ENCODE results near the gene APOL1.
"Not testable (repeated sequence)": the region's sequence is repeated elsewhere in the genome, so short reads cannot be mapped to it uniquely, and the experiment has no call there.

Gene APOL1

DNA sequence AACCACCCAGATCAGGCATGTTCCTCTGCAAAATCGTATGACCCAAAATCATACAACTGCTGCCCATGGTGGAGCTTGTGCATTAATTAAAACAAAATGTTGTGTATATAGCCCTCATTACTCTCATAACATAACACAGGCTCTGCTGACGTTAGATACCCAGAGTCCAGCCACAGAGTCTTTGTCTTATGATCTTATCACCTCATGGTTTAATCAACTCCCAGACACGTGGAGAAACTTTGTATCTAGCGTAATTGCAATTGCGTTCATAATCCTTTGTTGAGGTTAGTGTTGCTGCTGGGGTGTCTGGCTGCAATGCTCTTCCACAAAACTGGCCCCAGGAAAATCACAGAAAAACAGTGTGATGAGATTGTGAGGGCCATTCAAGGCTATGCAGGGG is 5.0 kb upstream of the APOL1 start:
- no peak for DNase-seq

DNA sequence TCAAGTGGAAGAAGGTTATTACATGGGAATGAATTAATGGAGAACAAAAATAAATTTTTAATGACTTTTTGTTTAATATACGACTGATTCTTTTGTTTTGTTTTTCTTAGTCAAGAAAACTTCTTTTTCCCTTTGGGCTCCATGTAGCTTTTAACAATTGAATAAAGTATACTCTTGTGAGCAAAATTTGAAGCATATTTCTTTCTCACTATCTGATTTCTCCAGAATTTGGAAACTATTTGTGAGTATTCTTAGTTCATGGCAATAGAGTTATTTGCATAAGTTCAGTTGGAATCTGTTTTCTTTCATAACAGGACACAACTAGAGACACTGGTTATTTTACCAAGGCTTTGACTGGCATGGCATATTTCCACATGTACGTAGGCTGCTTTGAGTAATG is 3.8 kb upstream of the APOL1 start:
- no peak for DNase-seq

DNA sequence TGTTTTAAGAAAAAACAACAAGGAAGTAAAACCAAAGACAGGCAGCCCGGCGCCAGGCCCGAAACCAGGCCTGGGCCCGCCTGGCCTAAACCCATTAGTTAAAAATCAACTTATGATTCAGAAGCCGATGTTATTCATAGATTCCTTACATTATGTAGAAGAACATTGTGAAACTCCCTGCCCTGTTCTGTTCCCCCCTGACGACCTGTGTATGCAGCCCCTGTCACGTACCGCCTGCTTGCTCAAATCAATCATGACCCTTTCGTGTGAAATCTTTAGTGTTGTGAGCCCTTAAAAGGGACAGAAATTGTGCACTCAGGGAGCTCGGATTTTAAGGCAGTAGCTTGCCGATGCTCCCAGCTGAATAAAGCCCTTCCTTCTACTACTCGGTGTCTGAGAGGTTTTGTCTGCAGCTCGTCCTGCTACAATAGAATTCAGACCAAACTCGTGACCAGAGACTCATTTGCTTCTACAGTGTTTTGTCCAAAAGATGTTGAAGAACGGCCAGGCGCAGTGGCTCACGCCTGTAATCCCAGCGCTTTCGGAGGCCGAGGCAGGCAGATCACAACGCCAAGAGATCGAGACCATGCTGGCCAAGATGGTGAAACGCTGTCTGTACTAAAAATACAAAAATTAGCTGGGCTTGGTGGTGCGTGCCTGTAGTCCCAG is 2.5 kb upstream of the APOL1 start:
- DNase-seq = not testable (repeated sequence)

DNA sequence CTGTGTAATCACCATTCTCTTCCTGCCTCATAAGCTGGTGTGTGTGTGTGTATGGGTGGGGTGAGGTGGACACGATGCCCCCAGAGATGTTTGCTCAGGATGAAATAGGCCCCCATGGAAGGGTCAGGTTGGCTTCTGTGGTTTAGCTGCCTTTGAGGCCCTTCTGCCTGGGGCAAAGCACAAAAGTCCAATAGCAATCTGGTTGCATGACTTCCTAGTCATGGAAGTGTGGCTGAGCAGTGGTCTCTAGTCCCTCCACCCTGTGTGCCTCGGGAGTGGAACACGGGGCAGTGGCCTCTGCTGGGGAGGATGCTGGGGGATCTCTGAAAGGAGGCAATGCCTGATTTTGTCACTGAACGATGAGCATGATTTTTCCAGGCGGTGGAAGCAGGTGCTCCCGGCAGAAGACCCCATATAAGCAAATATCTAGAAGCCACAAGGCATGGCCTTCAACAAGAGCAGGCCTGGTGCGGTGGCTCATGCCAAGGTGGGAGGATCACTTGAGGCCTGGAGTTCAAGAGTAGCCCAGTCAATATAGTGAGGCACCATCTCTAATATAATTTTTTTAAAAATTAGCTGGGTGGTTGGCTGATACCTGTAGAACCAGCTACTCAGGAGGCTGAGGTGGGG is 839 bp upstream of the APOL1 start:
- not testable (repeated sequence) for DNase-seq

DNA sequence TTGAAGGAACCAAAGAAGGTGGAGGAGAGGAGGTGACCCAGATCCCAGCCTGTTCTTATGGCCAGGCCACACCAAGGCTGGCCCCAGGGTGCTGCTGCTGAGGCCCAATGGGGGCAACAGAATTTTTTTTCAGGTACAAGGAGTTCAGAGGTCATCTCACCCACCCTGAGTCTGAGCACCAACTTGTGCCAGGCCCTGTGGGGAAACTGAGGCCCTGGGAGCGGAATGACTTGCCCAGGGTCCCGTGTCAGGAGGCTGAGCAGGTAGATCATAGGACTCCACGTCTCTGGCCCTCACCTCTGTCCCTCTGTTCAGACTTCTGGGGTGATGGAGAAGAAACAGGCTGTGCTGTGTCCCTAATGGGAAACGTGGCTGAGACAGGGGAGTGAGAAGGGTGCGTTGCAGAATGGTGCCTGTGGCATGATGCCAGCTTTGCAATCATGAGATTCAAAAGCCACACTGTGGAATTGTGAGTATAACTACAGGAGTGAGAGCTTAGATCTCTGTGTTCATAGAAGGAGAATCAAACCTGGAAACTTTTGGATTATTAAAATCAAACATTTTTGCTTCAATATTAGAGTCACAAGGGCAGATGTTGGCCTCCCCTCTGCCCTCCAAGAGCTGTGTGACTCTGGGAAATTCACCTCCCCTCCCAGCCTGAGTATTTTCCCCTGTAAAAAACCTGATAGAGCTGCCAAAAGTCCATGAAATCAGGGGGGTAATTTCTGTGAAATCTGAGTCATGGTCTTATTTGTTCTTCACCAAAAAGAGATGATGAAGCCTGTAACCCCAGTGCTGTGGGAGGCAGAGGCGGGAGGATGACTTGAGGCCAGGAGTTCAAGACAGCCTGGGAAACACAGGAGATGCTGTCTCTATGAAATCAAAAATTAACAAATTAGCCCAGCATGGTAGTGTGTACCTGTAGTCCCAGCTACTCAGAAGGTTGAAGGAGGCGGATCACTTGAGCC is 874 bp downstream of the APOL1 start:
- DNase-seq = no peak

DNA sequence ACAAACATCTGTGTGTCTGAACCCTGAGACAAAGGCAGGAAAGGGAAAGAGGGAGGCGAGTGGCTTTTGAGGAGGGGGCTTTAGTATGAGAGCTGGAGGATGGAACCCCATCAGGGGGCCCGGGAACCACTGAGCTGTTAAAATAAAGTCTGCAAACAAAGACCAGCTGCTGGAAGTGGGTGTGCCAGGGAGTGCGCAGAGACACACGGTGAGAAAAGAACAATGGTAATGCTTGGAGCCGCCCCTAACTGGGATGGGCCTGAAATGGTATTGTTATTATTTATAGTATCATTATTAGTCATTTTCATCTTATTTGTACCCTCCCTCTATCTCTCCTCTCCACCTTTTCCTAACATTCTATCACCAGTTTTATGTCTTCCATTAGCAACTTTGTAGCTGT is 2.6 kb downstream of the APOL1 start:
- not testable (repeated sequence) for DNase-seq

DNA sequence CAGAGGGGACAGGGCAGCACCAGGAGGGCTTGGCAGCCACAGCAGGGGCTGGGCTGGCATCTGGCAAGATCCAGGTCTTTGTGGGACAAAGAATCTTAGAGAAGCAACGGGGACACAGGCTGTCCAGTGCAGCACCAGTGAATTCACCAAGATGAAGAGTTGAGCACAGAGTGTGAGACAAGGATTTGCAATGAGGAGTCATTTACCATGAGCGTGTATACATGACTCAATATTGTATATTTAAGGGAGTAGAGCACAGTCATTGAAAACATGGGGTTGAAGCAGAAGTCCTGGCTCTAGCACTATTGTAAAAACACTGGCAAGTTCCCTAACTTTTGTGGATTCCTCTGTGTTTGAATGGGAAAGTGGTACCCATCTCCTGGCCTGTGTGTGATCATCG is 3.5 kb downstream of the APOL1 start:
- no peak for DNase-seq

DNA sequence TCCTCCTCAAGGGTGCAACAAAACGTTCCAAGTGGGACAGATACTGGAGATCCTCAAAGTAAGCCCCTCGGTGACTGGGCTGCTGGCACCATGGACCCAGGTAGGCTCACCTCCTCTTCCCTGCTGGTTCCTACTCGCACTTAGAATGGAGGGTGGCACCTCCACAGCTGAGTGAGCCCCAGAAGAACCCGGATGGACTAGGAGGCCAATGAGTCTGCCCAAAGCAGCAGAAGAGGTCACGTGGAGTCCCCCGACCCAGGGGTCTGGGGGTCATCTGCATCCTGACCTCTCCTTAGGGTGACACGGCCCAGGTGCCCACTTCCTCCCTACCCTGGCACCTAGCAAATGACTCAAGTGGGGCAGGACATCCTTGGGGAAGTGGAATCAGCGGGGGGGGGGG is 4.4 kb downstream of the APOL1 start:
- no peak for DNase-seq

DNA sequence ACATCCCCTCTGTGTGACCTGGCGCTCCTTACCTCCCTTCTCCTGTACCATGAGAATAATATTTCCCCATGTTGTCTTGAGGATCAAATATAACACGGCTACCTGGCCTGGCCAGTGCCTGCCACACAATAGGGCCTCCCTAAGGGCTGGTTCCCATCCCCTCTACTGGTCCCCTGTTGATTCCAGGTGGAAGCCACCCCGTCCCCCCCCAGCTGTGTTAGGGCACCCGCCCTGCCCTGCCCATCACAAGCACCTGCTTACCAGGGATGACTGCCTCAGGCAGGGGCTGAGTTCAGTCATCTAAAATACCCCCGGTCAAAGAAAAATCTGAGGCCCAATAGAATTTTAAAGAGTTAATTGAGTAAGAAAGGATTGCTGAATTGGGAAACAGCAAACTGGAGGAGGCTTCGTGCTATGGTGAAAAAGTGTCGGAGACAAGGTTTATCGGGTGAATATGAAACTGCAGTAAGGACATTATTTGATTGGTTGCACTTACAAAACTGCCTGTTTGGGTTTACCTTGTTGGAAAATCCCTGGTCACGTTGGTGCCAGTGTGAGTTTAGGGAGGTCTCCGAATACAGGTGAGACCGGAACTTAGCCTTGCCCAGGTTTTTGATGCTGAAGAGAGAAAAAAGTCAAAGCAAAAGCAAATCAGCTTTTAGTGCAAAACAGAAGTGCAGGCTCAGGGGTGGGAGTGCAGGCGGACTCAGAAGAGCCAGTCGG is 5.2 kb downstream of the APOL1 start:
- no peak for DNase-seq

DNA sequence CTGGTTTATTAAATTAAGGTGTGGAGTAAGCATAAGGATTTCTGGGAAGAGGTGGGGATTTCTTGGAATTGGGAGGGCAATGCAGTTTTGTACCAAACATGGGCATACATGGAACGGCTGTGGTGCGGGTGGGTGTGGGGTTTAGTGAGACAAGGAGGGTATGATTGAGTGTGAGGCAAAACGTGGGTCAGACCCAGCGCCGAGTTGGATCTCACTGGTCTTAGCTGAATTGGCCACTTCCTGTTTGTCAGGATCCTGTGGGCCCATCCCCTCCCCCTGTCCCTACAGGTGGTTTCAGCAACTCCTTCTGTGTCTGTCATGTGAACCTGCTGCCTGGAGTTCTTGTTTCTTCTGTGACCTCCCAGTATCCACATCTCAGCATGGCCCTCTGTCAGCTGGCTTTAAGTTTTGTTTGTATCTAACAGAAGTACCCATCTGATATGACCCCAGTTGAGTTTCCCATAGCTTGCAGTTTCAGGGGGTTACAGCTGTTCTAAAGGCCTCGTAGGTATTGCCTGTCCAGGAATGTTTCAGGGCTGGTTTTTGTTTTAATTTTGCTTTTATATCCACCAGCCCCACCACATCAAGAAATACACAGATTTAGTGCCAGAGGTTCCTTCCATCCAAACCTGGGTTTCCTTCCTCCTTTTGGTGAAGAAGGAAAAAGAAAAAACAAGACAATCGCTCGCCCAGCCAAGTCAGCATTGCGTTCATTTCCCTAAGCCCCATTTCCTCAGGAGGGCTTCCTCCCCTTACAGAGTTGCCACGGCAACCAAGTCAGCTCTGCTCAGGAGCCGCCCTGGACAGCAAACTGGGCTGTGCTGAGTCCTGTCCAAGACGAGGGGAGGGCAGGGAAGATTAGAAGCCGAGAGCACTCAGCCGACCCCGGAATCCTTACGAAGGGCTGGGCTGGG is 6.0 kb downstream of the APOL1 start:
- DNase-seq = no peak

DNA sequence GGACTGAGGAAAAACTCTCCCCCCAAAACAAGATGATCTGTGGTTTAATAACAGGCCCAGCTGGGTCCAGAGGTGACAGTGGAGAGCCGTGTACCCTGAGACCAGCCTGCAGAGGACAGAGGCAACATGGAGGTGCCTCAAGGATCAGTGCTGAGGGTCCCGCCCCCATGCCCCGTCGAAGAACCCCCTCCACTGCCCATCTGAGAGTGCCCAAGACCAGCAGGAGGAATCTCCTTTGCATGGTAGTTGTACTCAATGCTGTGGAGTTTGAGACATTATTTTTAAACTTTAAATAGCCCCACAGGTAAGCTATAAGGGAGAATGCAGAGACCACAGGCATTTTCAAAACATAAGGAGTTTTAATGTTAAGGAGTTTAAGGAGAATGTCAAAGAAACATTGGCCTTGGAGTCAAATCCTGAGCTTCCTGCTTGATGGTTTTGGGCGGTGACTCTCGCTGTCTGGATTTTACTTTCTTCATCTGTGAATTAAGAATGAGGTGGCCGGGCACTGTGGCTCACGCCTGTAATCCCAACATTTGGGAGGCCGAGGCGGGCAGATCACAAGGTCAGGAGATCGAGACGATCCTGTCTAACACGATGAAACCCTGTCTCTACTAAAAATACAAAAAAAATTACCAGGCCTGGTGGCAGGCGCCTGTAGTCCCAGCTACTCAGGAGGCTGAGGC is 6.8 kb downstream of the APOL1 start:
- DNase-seq = no peak

DNA sequence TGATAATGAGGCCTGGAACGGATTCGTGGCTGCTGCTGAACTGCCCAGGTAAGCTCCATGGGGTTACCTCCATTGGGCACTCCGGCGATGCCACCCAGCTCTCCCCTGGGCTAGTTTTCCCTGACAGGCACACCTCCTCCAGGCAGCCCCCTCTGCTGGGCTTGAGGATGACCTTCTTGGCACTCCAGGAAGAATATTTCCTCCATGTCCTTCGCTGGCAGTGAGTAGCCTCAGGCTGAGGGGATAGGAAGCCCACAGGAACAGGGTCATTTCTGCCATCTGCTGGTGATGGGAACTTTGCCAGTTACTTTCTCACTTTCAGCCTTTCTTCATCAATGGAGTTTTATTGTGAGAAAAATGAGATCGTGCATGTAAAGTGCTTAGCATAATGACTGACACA is 8.7 kb downstream of the APOL1 start:
- DNase-seq = not testable (repeated sequence)

DNA sequence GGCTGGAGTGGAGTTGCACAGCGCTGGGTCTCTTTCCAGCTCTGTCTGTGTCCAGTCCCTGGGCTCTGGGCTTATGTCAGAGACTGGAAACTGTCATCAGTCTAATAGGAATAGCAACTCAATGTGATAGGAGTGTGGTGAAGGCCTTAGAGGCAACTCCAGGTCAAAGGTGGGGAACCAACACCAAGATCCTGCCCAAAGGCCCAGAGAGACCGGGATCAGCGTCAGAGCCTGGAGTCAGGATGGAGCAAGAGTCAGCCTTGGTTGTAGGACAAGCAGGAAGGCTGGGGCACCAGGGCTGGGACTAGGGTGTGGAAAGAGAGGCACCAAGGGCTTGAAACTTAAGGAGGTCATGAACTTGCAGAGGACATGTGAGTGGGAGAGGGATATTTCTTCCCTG is 9.4 kb downstream of the APOL1 start:
- DNase-seq = not testable (repeated sequence)

DNA sequence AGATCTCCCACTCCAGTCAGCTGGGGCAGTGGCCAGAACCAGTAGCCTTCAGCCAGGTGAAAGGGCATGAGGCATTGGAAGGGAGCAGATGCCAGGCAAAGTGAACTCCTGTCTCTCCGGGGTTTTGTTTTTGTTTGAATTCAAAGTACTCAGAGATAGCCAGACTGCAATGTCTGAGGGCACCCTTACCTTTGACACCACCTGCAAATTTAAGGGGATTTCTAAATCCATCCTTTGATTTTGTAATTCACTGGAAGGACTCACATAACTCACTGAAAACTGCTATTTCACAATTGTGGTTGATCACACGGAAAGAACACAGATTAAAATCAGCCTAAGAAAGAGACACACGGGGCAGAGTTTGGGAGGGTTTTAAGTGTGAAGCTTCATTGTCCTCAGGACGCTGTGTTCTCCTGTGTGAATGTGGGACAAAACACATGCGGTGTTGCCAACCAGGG is 10.3 kb downstream of the APOL1 start:
- not testable (repeated sequence) for DNase-seq

DNA sequence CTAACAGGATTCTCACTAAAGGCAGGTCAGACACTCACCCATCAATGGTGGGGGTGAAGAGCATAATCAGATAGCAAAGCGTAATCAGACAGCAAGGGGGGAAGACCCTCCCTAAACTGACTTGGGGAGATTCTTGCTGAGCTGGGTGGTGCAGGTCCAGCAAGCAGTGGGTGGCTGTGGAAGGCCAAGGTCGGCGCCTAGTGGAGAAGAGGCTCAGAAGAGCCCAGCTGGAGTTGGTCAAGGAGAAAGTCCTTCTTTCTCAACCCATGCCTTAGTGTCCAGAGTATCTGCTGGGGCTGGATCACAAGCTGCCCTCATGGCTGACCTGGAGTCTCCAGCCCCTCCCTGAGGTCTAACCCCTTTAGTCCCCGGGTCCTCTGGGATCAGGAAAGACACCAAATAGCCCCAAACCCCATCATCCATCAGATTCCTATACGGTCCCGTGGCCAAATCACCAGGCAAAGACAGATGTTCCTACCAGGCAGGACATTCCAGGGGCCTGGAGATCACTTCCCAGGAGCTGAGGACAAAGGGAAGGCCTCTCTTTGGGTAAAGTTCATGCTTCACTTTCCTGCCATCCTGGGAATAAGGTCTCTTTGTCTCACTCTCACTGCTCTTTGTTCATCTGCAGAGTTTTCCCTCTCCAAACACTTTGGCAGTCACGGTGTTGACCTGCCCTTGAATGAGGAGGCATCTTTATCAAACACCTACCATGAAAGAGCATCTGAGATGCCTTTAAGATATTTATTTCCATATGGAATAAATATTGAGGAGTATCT is 11.1 kb downstream of the APOL1 start:
- DNase-seq = not testable (repeated sequence)

DNA sequence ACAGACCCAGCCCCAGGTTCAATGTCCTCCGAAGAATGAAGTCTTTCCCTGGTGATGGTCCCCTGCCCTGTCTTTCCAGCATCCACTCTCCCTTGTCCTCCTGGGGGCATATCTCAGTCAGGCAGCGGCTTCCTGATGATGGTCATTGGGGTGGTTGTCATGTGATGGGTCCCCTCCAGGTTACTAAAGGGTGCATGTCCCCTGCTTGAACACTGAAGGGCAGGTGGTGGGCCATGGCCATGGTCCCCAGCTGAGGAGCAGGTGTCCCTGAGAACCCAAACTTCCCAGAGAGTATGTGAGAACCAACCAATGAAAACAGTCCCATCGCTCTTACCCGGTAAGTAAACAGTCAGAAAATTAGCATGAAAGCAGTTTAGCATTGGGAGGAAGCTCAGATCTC is 14.1 kb downstream of the APOL1 start:
- no peak for DNase-seq

DNA sequence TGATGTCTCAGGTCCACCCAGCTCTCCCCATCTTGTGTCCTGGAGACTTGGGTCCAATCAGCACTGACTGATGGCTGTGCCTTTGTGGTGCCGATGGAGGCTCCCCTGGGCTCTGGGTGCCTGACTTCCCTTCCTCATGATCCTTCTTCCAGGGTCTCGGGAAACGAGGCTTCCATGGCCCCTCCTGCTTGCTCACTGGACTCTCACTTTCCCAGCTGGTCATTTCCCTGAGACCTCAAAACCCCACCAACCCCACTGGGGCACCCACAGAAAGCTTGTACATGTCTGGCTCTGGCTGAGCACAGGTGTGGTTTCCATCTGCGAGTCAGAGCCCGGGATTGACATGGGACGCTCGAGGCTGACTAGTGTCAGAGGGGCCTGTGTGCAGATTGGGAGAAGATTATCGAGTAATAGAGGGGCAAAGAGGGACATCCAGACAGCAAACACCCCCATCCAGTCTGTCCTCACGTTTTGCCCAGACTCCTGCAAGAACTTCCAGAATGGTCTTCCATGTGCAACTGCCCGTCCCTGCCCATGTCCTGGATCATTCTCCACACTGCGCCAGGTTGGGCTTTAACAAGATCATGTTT is 15.1 kb downstream of the APOL1 start:
- no peak for DNase-seq

DNA sequence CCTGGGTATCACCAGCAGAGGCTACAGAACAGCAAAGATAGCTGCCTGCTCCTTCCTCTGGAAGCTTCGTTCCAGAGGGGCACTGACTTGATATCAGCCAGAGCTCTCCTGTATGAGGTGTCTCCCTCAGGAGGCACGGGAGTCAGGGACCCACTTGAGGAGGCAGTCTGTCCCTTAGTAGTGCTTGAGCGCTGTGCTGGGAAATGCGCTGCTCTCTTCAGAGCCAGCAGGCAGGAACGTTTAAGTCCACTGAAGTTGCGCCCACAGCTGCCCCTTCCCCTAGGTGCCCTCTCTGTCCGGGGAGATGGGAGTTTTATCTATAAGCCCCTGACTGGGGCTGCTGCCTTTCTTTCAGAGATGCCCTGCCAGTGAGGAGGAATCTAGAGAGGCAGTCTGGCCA is 18.3 kb downstream of the APOL1 start:
- DNase-seq = not testable (repeated sequence)

DNA sequence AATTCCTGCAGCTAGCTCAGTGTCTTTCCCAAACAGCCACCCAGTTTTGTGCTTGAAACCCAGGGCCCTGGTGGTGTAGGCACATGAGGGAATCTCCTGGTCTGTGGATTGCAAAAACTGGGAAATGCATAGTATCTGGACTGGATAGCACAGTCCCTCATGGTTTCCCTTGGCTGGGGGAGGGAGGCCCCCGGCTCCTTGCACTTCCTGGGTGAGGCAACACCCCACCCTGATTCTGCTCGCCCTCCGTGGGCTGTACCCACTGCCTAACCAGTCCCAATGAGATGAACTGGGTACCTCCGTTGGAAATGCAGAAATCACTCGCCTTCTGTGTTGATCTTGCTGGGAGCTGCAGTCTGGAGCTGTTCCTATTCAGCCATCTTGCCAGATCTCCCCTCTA is 19.0 kb downstream of the APOL1 start:
- not testable (repeated sequence) for DNase-seq

DNA sequence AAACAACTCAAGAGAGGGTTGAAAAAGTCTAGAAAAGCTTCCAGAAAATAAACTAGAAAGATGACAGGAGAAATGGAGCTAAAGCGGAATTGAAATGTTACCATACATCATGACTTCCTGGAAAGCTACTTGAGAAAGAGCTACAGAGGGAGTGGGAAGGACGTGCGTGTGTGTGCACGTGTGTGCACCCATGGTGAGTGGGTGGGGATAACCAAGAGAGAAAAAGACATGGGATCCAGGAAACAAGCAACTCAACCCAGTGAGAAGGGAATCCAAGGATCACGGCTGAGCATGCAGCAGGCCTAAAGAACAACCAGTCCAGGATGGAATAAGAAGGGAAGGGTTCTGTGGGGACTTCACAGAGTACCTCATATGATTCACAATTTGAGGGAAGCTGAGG is 21.6 kb downstream of the APOL1 start:
- DNase-seq = no peak
